HepG2 (cell line): ENCODE results near the gene ST3GAL5.

Experiments used
- POLR2AphosphoS5 ChIP-seq: IDR thresholded peaks from 2 replicates; pipeline ENCODE4 v1.6.1; 2012; ENCODE audit warnings: low read depth, low read length
- RAD21 ChIP-seq: fragments of 450-650 bp; formaldehyde crosslinking; IDR thresholded peaks from 2 replicates; pipeline ENCODE4 v1.5.0; 2020; ENCODE audit warnings: mild to moderate bottlenecking
- SMAD1 ChIP-seq: sonication (generic); formaldehyde crosslinking; IDR thresholded peaks from 2 replicates; pipeline ENCODE4 v1.4.0; 2020; ENCODE audit warnings: missing genetic modification reagents, low read depth, mild to moderate bottlenecking, borderline replicate concordance
- ZNF674 ChIP-seq: sonication (generic); formaldehyde crosslinking; IDR thresholded peaks from 2 replicates; pipeline ENCODE4 v1.5.0; 2020; ENCODE audit warnings: low read depth, mild to moderate bottlenecking, missing genetic modification reagents
- TF ChIP-seq, protein P1 (sequence below), 2 experiments: sonication (generic) in 1 of 2; formaldehyde crosslinking in 1 of 2; IDR thresholded peaks; 2 replicates each; pipeline versions ENCODE4 v1.5.1 to v1.6.1; 2011 to 2020; ENCODE audit warnings: borderline replicate concordance in 1 of 2, low read depth in 1 of 2, low read length in 1 of 2, mild to moderate bottlenecking in 1 of 2, missing genetic modification reagents in 1 of 2, moderate library complexity in 1 of 2
- TF ChIP-seq, protein P2 (sequence below): IDR thresholded peaks from 2 replicates; pipeline ENCODE4 v1.6.1; 2018; ENCODE audit warnings: missing genetic modification reagents

- TF ChIP-seq ZNF674 (CRISPR knock-in tag) (no peak), SMAD1 (CRISPR knock-in tag) (no peak), POLR2AphosphoS5 (no peak), RAD21 (CRISPR knock-in tag) (no peak)
- TF ChIP-seq, protein P1, sequence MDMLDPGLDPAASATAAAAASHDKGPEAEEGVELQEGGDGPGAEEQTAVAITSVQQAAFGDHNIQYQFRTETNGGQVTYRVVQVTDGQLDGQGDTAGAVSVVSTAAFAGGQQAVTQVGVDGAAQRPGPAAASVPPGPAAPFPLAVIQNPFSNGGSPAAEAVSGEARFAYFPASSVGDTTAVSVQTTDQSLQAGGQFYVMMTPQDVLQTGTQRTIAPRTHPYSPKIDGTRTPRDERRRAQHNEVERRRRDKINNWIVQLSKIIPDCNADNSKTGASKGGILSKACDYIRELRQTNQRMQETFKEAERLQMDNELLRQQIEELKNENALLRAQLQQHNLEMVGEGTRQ (IDR thresholded peaks at IDR 0.05; ENCODE audit: low read depth, low read length) = no peak
- TF ChIP-seq, protein P1 (CRISPR knock-in tag; IDR thresholded peaks at IDR 0.05; ENCODE audit: borderline replicate concordance) = no peak
- TF ChIP-seq, protein P2, sequence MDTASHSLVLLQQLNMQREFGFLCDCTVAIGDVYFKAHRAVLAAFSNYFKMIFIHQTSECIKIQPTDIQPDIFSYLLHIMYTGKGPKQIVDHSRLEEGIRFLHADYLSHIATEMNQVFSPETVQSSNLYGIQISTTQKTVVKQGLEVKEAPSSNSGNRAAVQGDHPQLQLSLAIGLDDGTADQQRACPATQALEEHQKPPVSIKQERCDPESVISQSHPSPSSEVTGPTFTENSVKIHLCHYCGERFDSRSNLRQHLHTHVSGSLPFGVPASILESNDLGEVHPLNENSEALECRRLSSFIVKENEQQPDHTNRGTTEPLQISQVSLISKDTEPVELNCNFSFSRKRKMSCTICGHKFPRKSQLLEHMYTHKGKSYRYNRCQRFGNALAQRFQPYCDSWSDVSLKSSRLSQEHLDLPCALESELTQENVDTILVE (CRISPR knock-in tag) = no peak
These were observed 16.4 kb upstream of the ST3GAL5 start for GRCh38 chr2:85905187-85905666.
